Adrenal gland (tissue), 12 donors: Measurements from ENCODE around the gene BLOC1S3. TPM values are rescaled to one million over a fixed set of nuclear protein-coding genes. Genes with fewer than 3 reads are reported as not detected.
A peak's percentile ranks its signal among the peaks of the same experiment; 100 is the strongest.

Experiments
- DNase-seq, 7 donors: peaks; one replicate each; pipeline ENCODE4 v3.0.0-alpha.2; 2019 to 2020
- H3K27ac ChIP-seq, 5 donors: fragments of 200-600 bp; sonication (generic) in 4 of 5; 1 replicate in 3 of 5; 2 replicates in 2 of 5; pipeline versions ENCODE4 v1.5.1 to v1.8.0; 2016 to 2020; ENCODE audit warnings: mild to moderate bottlenecking in 1 of 5
- H3K27me3 ChIP-seq: fragments of 200-600 bp; 2 replicates; pipeline ENCODE4 v1.8.0; 2021
- H3K36me3 ChIP-seq, 2 donors: fragments of 200-600 bp; replicated peaks in 1 of 2; 1 replicate in 1 of 2; 2 replicates in 1 of 2; pipeline versions ENCODE4 v1.5.1 to v1.8.0; 2018 to 2022
- H3K4me1 ChIP-seq, 2 donors: fragments of 200-600 bp; replicated peaks in 1 of 2; 1 replicate in 1 of 2; 2 replicates in 1 of 2; pipeline versions ENCODE4 v1.5.1 to v1.8.0; 2018 to 2021
- H3K4me3 ChIP-seq, 4 donors: fragments of 200-600 bp; sonication (generic) in 3 of 4; one replicate each; pipeline ENCODE4 v1.5.1; 2016 to 2018
- H3K9me3 ChIP-seq, 3 donors: fragments of 200-600 bp; sonication (generic) in 1 of 3; replicated peaks in 1 of 3; 1 replicate in 2 of 3; 2 replicates in 1 of 3; pipeline versions ENCODE4 v1.5.1 to v1.8.0; 2016 to 2021
- CTCF ChIP-seq, 6 experiments: fragments of 450-650 bp in 4 of 6; fragments of 200-600 bp in 2 of 6; sonication (generic) in 1 of 6; IDR thresholded peaks; 1 replicate in 5 of 6; 2 replicates in 1 of 6; pipeline versions ENCODE4 v1.5.1 to v1.8.0; 2016 to 2021; ENCODE audit warnings: antibody characterized with exemption in 6 of 6, mild to moderate bottlenecking in 2 of 6, moderate library complexity in 1 of 6
- POLR2A ChIP-seq, 2 donors: fragments of 450-650 bp; IDR thresholded peaks; one replicate each; pipeline ENCODE4 v1.6.1; 2017; ENCODE audit warnings: antibody characterized with exemption in 2 of 2, mild to moderate bottlenecking in 2 of 2, moderate library complexity in 1 of 2
- WGBS, 4 donors: extraction: QIAGEN DNeasy Blood & Tissue Kit in 2 of 4; methylation state at CpG; one replicate each; pipeline versions ENCODE4 v1.1.5 to v1.1.7; 2013 to 2017; 5-methylcytosine and 5-hydroxymethylcytosine counted together
- intact Hi-C, 2 donors: fragments of 100-400 bp; cut with DNase I; formaldehyde crosslinking; loops; one replicate each; pipeline versions ENCODE4 v1.14.1 to v1.15.0; 2022 to 2023
- polyA plus RNA-seq, 3 donors: library from polyadenylated mRNA; stranded (reverse); fragments of 200-250 nt in 2 of 3; fragments of 350-450 nt in 1 of 3; fragmentation: Illumina TruSeq in 1 of 3; extraction: RNeasy Lipid Tissue Mini Kit (QIAGEN cat#74804) in 1 of 3; gene quantifications; one replicate each; pipeline ENCODE4 v1.2.3, GENCODE V29; 2013 to 2014
- total RNA-seq, 9 donors: library from RNA; depleted of rRNA in 4 of 9; stranded (reverse); fragments of >200 nt in 4 of 9; fragments of 120-200 nt in 1 of 9; fragmentation: NEBNext Ultra II Directional in 1 of 9; extraction: Animal tissue kit (Norgen Biotek cat#: 25700) in 1 of 9; gene quantifications; one replicate each; pipeline versions ENCODE4 v1.1.0 to v1.2.4, GENCODE V29; 2013 to 2023
- donor health status: healthy with polysubstance abuse.
- donor health status: Bipolar disorder and iron deficiency.
- donor health status: DM: yes; HTN: yes; CAD: no.
- donor health status: DM: no; HTN: no; CAD: no.
- donor health status: DM: no; HTN: no; CAD: no.
- donor health status: DM: yes; HTN: yes; CAD: no.

BLOC1S3 gene
- total and polyA plus RNA-seq, 12 donors, result 2.8 to 25.5 (median 16.9) TPM

GRCh38 chr19:45142726-45143110 is 35.9 kb upstream of the BLOC1S3 start:
- 39 to 53% (median 50%) methylated on average over 6 to 9 of the region's 9 CpGs for WGBS, 4 donors
- Histone ChIP-seq H3K36me3 (peaks cover 0 to 35% of the 10 kb centered on the region in 2 donors), H3K27ac (peak overlapping the region in 4 of 5 donors; percentile 60 to 89 (median 81)), H3K27me3 (no peaks in the 10 kb centered on the region), H3K4me3 (no peak overlapping the region), H3K9me3 (no peaks in the 10 kb centered on the region), H3K4me1 (peaks cover 15 to 25% of the 10 kb centered on the region in 2 donors)
- peak in 5 of 7 donors; percentile 48 to 73 (median 61) for DNase-seq
- TF ChIP-seq CTCF (IDR thresholded peaks at IDR 0.05) (no peak), POLR2A (IDR thresholded peaks at IDR 0.05) (no peak)
- intact Hi-C loops, result loop anchor here in 1 of 2 donors (5.0 kb wide), 1 partner anchor 80 kb away; no protein-coding TSS in a partner anchor

- TF ChIP-seq CTCF (IDR thresholded peaks at IDR 0.05) (no peak), POLR2A (IDR thresholded peaks at IDR 0.05) (no peak)
- no peak for DNase-seq
- intact Hi-C loops, result loop anchor here in 1 of 2 donors (5.0 kb wide), 1 partner anchor 82 kb away; no protein-coding TSS in a partner anchor
- WGBS, 4 donors, result 90 to 94% (median 92%) methylated on average over 20 to 53 of the region's 53 CpGs
- Histone ChIP-seq H3K27ac (no peak overlapping the region), H3K4me3 (no peak overlapping the region), H3K9me3 (no peaks in the 10 kb centered on the region), H3K36me3 (peaks cover 0 to 35% of the 10 kb centered on the region in 2 donors), H3K27me3 (no peaks in the 10 kb centered on the region), H3K4me1 (peaks cover 6 to 15% of the 10 kb centered on the region in 2 donors)
These were observed 33.9 kb upstream of the BLOC1S3 start for GRCh38 chr19:45144431-45145269.

- Histone ChIP-seq H3K4me3 (no peak overlapping the region), H3K36me3 (peaks cover 0 to 34% of the 10 kb centered on the region in 2 donors), H3K9me3 (no peaks in the 10 kb centered on the region), H3K27ac (no peak overlapping the region), H3K27me3 (no peaks in the 10 kb centered on the region), H3K4me1 (peaks cover 6 to 15% of the 10 kb centered on the region in 2 donors)
- intact Hi-C loops, result no loop called here
- no peak for TF ChIP-seq CTCF (IDR thresholded peaks at IDR 0.05)
- TF ChIP-seq POLR2A (IDR thresholded peaks at IDR 0.05), result no peak
- 88 to 93% (median 91%) methylated on average over 12 to 54 of the region's 54 CpGs for WGBS, 4 donors
- DNase-seq, result no peak
These were observed 33.1 kb upstream of the BLOC1S3 start for GRCh38 chr19:45145270-45146189.

GRCh38 chr19:45146251-45146650 is 32.3 kb upstream of the BLOC1S3 start:
- WGBS, 4 donors, result 77 to 84% (median 80%) methylated on average over 7 to 13 of the region's 13 CpGs
- Histone ChIP-seq H3K27me3 (no peaks in the 10 kb centered on the region), H3K27ac (no peak overlapping the region), H3K4me3 (no peak overlapping the region), H3K4me1 (peaks cover 6 to 15% of the 10 kb centered on the region in 2 donors), H3K9me3 (no peaks in the 10 kb centered on the region), H3K36me3 (peaks cover 0 to 26% of the 10 kb centered on the region in 2 donors)
- no peak for DNase-seq
- intact Hi-C loops, result no loop called here
- TF ChIP-seq CTCF (IDR thresholded peaks at IDR 0.05) (no peak), POLR2A (IDR thresholded peaks at IDR 0.05) (no peak)
